ENCODE measurements around the gene ADCY4.

ADCY4 gene

GRCh38 chr14:24292118-24292807 is 42.6 kb downstream of the ADCY4 start:
- TF ChIP-seq GATA3 (IDR thresholded peaks at IDR 0.05; ENCODE audit: low read depth, low read length) (no peak), GATA2 (IDR thresholded peaks at IDR 0.05; ENCODE audit: low read depth, low read length) (no peak)

DNA sequence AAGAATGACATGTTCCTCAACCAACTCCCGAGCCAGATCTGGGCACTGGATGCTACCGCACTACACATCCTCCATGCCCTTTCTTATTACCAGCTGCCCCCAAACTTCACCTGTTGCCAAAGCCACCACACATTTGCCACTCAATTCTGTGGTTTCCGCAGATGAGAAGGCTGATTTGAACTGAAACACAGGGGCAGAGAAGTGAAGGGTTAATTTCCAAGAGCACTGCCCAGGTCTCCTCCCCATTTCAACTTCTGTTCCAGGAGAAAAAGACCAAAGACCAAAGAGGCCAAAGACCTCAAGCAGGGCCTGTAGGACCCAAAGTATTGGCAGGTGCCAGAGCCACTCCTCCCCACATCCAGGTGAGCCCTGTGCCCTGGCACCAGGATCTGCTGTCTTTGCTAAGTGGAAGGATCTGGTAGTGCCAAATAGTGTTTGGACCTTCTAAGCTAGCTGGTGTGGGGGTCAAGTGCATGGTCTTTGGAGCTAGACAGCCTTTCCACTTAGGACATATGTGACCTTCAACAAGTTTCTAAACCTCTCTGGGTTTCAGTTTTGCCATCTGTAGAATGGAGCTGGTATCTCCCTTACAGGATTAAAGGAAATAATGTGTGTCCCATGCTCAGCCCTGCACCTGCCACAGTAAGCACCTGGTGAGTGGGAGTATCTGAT is 43.3 kb downstream of the ADCY4 start:
- TF ChIP-seq GATA3 (IDR thresholded peaks at IDR 0.05; ENCODE audit: low read depth, low read length) (no peak), GATA2 (IDR thresholded peaks at IDR 0.05; ENCODE audit: low read depth, low read length) (no peak)

GRCh38 chr14:24290746-24291145 is 44.1 kb downstream of the ADCY4 start:
- TF ChIP-seq GATA3 (IDR thresholded peaks at IDR 0.05; ENCODE audit: low read depth, low read length) (no peak), GATA2 (IDR thresholded peaks at IDR 0.05; ENCODE audit: low read depth, low read length) (no peak)

- TF ChIP-seq GATA2 (IDR thresholded peaks at IDR 0.05; ENCODE audit: low read depth, low read length) (no peak), GATA3 (IDR thresholded peaks at IDR 0.05; ENCODE audit: low read depth, low read length) (no peak)
These were observed 45.1 kb downstream of the ADCY4 start for GRCh38 chr14:24289649-24290280.

DNA sequence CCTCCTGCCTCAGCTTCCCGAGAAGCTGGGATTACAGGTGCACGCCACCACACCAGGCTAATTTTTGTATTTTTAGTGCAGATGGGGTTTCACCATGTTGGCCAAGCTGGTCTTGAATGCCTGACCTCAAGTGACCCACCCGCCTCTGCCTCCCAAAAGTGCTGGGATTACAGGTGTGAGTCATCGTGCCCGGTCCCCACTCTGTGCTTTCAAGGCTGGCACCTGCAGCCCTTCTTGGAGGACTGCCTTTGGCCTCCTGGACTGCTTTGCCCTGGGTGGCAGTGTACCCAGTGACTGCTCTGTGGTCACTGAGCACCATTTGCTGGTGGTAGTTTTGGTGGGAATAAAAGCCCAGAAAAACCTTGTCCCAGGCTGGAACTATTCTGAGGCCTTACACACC is 47.9 kb downstream of the ADCY4 start:
- TF ChIP-seq GATA2 (IDR thresholded peaks at IDR 0.05; ENCODE audit: low read depth, low read length) = no peak
- TF ChIP-seq GATA3 (IDR thresholded peaks at IDR 0.05; ENCODE audit: low read depth, low read length) = no peak

DNA sequence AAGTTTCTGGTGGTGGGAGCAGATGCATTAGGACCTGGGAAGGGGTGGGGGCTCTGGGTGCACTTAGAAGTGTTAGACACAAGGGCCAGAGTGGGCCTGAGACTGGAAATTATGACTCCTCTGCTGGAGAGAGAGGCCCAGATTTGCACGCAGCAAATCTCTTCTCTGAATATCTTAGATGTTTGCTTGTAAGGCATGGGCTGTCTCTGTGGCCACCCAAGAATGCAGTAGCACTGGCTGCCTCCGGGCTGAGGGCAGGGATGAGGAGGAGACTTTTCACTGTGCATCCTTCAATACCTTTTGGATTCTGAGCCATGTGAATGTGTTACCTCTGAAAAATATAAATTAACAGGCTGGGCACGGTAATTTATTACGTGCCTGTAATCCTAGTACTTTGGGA is 49.5 kb downstream of the ADCY4 start:
- TF ChIP-seq GATA3 (IDR thresholded peaks at IDR 0.05; ENCODE audit: low read depth, low read length) (no peak), GATA2 (IDR thresholded peaks at IDR 0.05; ENCODE audit: low read depth, low read length) (no peak)

DNA sequence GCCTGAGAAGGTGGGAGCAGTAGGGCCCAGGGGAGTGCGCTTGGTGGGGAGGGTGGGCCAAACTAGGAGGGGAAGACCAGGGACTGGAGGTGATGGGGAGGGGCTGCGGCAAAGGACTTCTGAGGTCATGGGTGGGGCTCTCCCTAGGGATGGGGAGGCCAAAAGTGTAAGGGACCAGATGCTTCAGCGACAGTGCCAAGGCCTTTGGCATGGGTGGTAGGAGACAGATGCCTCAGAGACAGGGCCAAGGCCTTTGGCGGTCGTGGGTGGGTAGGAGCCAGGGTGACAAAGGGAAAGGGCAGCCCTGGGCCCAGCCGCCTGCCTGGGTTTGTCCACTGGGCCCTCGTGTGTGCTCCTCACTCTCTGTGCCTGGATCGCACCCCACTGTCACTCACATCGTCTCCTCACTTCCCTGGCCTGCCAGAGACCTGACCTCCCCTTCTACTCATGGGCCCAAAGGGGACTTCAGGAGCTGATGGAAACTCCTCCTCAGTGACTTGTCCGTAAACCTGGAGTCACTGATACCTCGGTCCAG is 50.3 kb downstream of the ADCY4 start:
- TF ChIP-seq GATA3 (IDR thresholded peaks at IDR 0.05; ENCODE audit: low read depth, low read length) = no peak
- TF ChIP-seq GATA2 (IDR thresholded peaks at IDR 0.05; ENCODE audit: low read depth, low read length) = no peak

DNA sequence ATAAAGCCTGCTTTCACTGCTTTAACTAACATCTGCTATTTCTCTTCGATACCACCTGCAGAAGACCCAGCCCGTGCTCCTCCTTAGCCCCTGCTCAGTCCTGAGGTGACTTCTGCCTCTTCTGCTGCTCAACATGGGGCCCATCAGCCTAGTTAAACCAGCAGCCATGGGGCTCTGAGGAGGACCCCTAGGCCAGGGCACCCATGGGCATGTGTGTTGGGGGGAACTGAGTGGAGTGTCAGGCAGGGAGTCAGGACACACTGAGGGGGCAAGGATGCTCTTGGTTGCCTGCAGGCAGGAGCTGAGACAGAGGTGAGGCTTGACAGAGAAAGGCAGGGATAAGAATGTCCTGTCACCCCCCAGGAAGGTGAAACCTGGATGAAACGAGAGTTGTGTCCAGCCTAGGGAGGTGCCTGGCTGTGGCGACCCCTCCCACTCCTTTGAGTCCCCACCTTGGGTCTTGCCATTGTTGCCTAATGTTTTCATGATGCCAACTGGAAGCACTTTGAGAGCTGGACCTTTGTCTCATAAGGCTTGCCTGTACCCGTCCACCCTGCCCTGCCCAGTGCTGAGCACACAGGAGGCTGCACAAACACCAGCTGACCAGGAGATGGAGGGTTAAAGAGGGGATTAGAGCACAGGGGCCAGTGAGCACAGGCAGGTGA is 50.9 kb downstream of the ADCY4 start:
- no peak for TF ChIP-seq GATA3 (IDR thresholded peaks at IDR 0.05; ENCODE audit: low read depth, low read length)
- TF ChIP-seq GATA2 (IDR thresholded peaks at IDR 0.05; ENCODE audit: low read depth, low read length) = no peak

- TF ChIP-seq GATA2 (IDR thresholded peaks at IDR 0.05; ENCODE audit: low read depth, low read length) = no peak
- TF ChIP-seq GATA3 (IDR thresholded peaks at IDR 0.05; ENCODE audit: low read depth, low read length) = no peak
These were observed 52.1 kb downstream of the ADCY4 start for GRCh38 chr14:24282736-24283135.

- no peak for TF ChIP-seq GATA3 (IDR thresholded peaks at IDR 0.05; ENCODE audit: low read depth, low read length)
- TF ChIP-seq GATA2 (IDR thresholded peaks at IDR 0.05; ENCODE audit: low read depth, low read length) = no peak
These were observed 53.2 kb downstream of the ADCY4 start for GRCh38 chr14:24281636-24282035.

- TF ChIP-seq GATA3 (IDR thresholded peaks at IDR 0.05; ENCODE audit: low read depth, low read length) (no peak), GATA2 (IDR thresholded peaks at IDR 0.05; ENCODE audit: low read depth, low read length) (no peak)
These were observed 53.9 kb downstream of the ADCY4 start for GRCh38 chr14:24280797-24281460.

DNA sequence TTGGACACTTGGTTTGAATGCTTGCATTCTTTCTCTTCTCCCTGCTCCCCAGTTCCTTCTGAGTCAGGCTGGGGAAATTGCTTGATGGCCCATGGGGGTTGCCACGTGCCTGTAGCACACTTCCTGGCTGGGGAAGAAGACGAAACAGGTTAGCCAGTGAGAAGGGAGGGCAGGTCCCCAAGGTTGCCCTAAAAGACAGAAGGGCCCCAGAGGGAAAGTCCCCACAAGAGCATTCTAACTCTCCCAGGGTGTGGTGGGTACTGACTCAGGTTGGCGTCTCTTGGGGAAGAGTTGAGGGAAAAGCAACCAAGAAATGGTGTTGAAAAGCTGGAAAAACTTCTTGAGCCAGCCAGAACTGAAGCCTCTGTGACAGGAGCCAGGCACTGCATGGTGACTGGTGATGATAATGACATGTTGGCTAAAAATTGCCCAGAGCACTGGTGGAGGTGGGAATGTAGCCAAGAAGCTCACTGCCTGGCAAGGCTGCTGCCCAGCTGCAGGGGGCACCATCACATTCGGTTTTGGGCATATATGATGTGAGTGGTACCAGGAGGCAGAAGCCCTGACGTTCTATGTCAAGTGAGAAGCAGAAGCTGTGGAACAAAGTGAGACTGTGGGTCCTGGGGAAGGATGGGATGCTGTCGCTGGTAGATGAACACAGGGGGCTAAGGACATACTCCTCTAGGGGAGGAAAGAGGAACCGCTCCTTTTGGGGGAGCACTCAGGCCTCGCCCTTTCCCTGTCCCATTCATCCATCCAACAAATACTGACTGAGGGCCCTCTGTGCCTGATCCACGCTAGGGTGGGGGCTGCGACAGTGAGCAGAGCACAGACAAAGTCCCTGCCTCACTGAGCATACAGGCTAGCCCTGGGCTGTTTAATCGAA is 55.3 kb downstream of the ADCY4 start:
- TF ChIP-seq GATA3 (IDR thresholded peaks at IDR 0.05; ENCODE audit: low read depth, low read length) (no peak), GATA2 (IDR thresholded peaks at IDR 0.05; ENCODE audit: low read depth, low read length) (no peak)

DNA sequence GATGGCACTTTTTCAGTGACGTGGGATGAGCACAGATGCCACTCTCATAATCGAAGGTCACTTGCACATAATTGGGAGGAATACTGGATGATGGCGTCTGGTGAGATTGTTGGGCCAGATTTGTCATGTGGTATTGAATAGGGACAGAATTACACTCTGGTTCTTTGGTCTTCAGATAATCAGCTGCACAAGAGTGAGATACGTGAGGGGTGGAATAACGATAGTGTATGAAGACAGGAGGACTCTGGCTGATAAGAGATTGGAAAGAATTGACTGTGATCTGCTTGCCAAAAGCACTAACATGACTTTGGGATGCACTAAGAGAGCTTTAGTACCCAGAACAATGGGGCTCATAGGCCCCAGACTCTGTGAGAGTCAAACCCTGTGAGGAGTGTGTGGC is 56.4 kb downstream of the ADCY4 start:
- TF ChIP-seq GATA3 (IDR thresholded peaks at IDR 0.05; ENCODE audit: low read depth, low read length) = no peak
- TF ChIP-seq GATA2 (IDR thresholded peaks at IDR 0.05; ENCODE audit: low read depth, low read length) = no peak

Measured in SH-SY5Y (cell line).